SU-DHL-6 (cell line): ENCODE measurements around the gene CST3.

Source experiments
- CTCF ChIP-seq: fragments of 200-600 bp; sonication (generic); IDR thresholded peaks from one replicate; pipeline ENCODE4 v1.5.1; 2017; ENCODE audit warnings: antibody characterized with exemption, mild to moderate bottlenecking, low read length, moderate library complexity; ENCODE audit not compliant: insufficient read depth, poor library complexity, severe bottlenecking
- EZH2phosphoT487 ChIP-seq: fragments of 200-600 bp; sonication (generic), shearing (Covaris generic); conservative IDR thresholded peaks from 2 replicates; pipeline ENCODE4 v1.6.1; 2018; ENCODE audit warnings: mild to moderate bottlenecking, antibody characterized with exemption, low read length, moderate library complexity, mixed read lengths

GRCh38 chr20:23630392-23630849, 7.3 kb downstream of the CST3 start:
- TF ChIP-seq CTCF (no peak), EZH2phosphoT487 (no peak)
